C4-2B (cell line): Measurements from ENCODE around the gene CLIP4.

Experiments
- H3K27ac ChIP-seq: fragments of 450-650 bp; 2 replicates; pipeline ENCODE4 v1.5.1; 2017
- CTCF ChIP-seq: fragments of 450-650 bp; conservative IDR thresholded peaks from 2 replicates; pipeline ENCODE4 v1.5.1; 2017; ENCODE audit warnings: mild to moderate bottlenecking
- ZFX ChIP-seq: fragments of 450-650 bp; IDR thresholded peaks from 2 replicates; pipeline ENCODE4 v1.6.1; 2017

The CLIP4 gene

GRCh38 chr2:29216609-29216909 lies 101.3 kb downstream of the CLIP4 start:
- TF ChIP-seq ZFX = no peak
- TF ChIP-seq CTCF = no peak

GRCh38 chr2:29218071-29218470 lies 102.9 kb downstream of the CLIP4 start:
- no peak overlapping the region for H3K27ac ChIP-seq
- TF ChIP-seq ZFX (no peak), CTCF (no peak)

More at GRCh38 chr2:29216609-29216909, 101.3 kb downstream of the CLIP4 start:
- no peak overlapping the region for H3K27ac ChIP-seq

GRCh38 chr2:29218550-29219125 lies 103.4 kb downstream of the CLIP4 start:
- no peak overlapping the region for H3K27ac ChIP-seq
- TF ChIP-seq CTCF (no peak), ZFX (no peak)

- H3K27ac ChIP-seq = no peak overlapping the region
- TF ChIP-seq CTCF (no peak), ZFX (no peak)
Measured at GRCh38 chr2:29219374-29219773, 104.2 kb downstream of the CLIP4 start.

GRCh38 chr2:29220506-29221270 lies 105.5 kb downstream of the CLIP4 start:
- TF ChIP-seq ZFX (no peak), CTCF (no peak)
- H3K27ac ChIP-seq = no peak overlapping the region

GRCh38 chr2:29222381-29223179 lies 107.4 kb downstream of the CLIP4 start:
- H3K27ac ChIP-seq = no peak overlapping the region
- TF ChIP-seq ZFX = no peak
- no peak for TF ChIP-seq CTCF

GRCh38 chr2:29223257-29223656 lies 108.0 kb downstream of the CLIP4 start:
- TF ChIP-seq CTCF = no peak
- no peak for TF ChIP-seq ZFX
- H3K27ac ChIP-seq = no peak overlapping the region
